WTC11 (cell line): ENCODE results near the gene TSNAXIP1. TPM values are rescaled to one million over a fixed set of nuclear protein-coding genes. Genes with fewer than 3 reads are reported as not detected.

Experiments used
- ATAC-seq: fragments of 200-7000 bp; cut with Tn5 transposase; 2 replicates; pipeline ENCODE4 v1.10.0; 2021; ENCODE audit warnings: mild to moderate bottlenecking, moderate library complexity
- CTCF ChIA-PET: fragments of 300-600 bp; sonication (Branson Sonifier 250); formaldehyde crosslinking; loops from one replicate; lab custom pipeline; 2021; ENCODE audit warnings: antibody characterized with exemption; lab: Charles Lee
- POLR2A ChIA-PET: fragments of 350-600 bp; sonication (Branson Sonifier 250); formaldehyde crosslinking; loops from one replicate; lab custom pipeline; 2021; ENCODE audit warnings: antibody characterized with exemption; lab: Charles Lee
- DNase-seq: peaks from one replicate; pipeline ENCODE4 v3.0.0; 2021; ENCODE audit warnings: low spot score
- H3K27ac Mint-ChIP-seq: 2 replicates; pipeline ENCODE4 v1.8.0; 2021; ENCODE audit warnings: mixed read lengths
- H3K27me3 Mint-ChIP-seq: 2 replicates; pipeline ENCODE4 v1.8.0; 2021; ENCODE audit warnings: low read depth, mild to moderate bottlenecking, moderate library complexity, mixed read lengths
- H3K36me3 Mint-ChIP-seq: 2 replicates; pipeline ENCODE4 v1.8.0; 2021; ENCODE audit warnings: mixed read lengths
- H3K4me1 Mint-ChIP-seq: 2 replicates; pipeline ENCODE4 v1.8.0; 2022; ENCODE audit warnings: mixed read lengths
- H3K4me3 Mint-ChIP-seq: 2 replicates; pipeline ENCODE4 v1.8.0; 2021; ENCODE audit warnings: mild to moderate bottlenecking, moderate library complexity, mixed read lengths
- H3K9me3 Mint-ChIP-seq: 2 replicates; pipeline ENCODE4 v1.8.0; 2021; ENCODE audit warnings: mixed read lengths
- AFF4 ChIP-seq: sonication (generic); formaldehyde crosslinking; IDR thresholded peaks from 2 replicates; pipeline ENCODE4 v1.8.1; 2023; ENCODE audit warnings: mild to moderate bottlenecking, missing genetic modification reagents, borderline replicate concordance
- ATF2 ChIP-seq: sonication (generic); formaldehyde crosslinking; IDR thresholded peaks from 2 replicates; pipeline ENCODE4 v1.8.1; 2022; ENCODE audit warnings: low read depth, missing genetic modification reagents, borderline replicate concordance
- CDX4 ChIP-seq: fragments of 250-450 bp; sonication (Bioruptor Pico); IDR thresholded peaks from 2 replicates; pipeline ENCODE4 v1.9.0; 2021; ENCODE audit warnings: moderate library complexity, mild to moderate bottlenecking, inconsistent platforms, borderline replicate concordance
- FOXJ3 ChIP-seq: sonication (generic); formaldehyde crosslinking; IDR thresholded peaks from 2 replicates; pipeline ENCODE4 v1.9.0; 2021; ENCODE audit warnings: missing genetic modification reagents, mild to moderate bottlenecking, borderline replicate concordance
- FOXP4 ChIP-seq: sonication (generic); formaldehyde crosslinking; IDR thresholded peaks from 2 replicates; pipeline ENCODE4 v1.8.0; 2022; ENCODE audit warnings: mild to moderate bottlenecking, missing genetic modification reagents
- GRHL2 ChIP-seq: fragments of 250-450 bp; sonication (Bioruptor Pico); IDR thresholded peaks from 2 replicates; pipeline ENCODE4 v1.8.0; 2022; ENCODE audit warnings: mild to moderate bottlenecking, moderate library complexity; ENCODE audit not compliant: insufficient replicate concordance, severe bottlenecking
- GTF2I ChIP-seq: fragments of 250-450 bp; sonication (Bioruptor Pico); conservative IDR thresholded peaks from 2 replicates; pipeline ENCODE4 v1.4.0; 2021; ENCODE audit warnings: mild to moderate bottlenecking
- NFE2L1 ChIP-seq: sonication (generic); formaldehyde crosslinking; IDR thresholded peaks from 2 replicates; pipeline ENCODE4 v1.8.1; 2023; ENCODE audit warnings: missing genetic modification reagents
- NR1H2 ChIP-seq: sonication (generic); formaldehyde crosslinking; IDR thresholded peaks from 2 replicates; pipeline ENCODE4 v1.9.0; 2021; ENCODE audit warnings: mild to moderate bottlenecking, moderate library complexity, missing genetic modification reagents
- OVOL2 ChIP-seq: fragments of 250-450 bp; sonication (Bioruptor Pico); IDR thresholded peaks from 2 replicates; pipeline ENCODE4 v1.9.0; 2021; ENCODE audit warnings: mild to moderate bottlenecking, borderline replicate concordance
- PREB ChIP-seq: sonication (generic); formaldehyde crosslinking; IDR thresholded peaks from 2 replicates; pipeline ENCODE4 v1.8.1; 2022; ENCODE audit warnings: mild to moderate bottlenecking, missing genetic modification reagents, moderate library complexity, borderline replicate concordance
- PRRX2 ChIP-seq: fragments of 250-450 bp; sonication (Bioruptor Pico); IDR thresholded peaks from 2 replicates; pipeline ENCODE4 v1.8.0; 2021; ENCODE audit warnings: mild to moderate bottlenecking
- SP1 ChIP-seq: sonication (generic); formaldehyde crosslinking; conservative IDR thresholded peaks from 2 replicates; pipeline ENCODE4 v1.8.1; 2022; ENCODE audit warnings: missing genetic modification reagents
- TP53 ChIP-seq: sonication (generic); formaldehyde crosslinking; IDR thresholded peaks from 2 replicates; pipeline ENCODE4 v1.8.1; 2023; ENCODE audit warnings: mild to moderate bottlenecking, missing genetic modification reagents
- ZBTB21 ChIP-seq: sonication (generic); formaldehyde crosslinking; IDR thresholded peaks from 2 replicates; pipeline ENCODE4 v1.8.1; 2023; ENCODE audit warnings: mild to moderate bottlenecking, missing genetic modification reagents, borderline replicate concordance
- ZMAT4 ChIP-seq: fragments of 250-450 bp; sonication (Bioruptor Pico); IDR thresholded peaks from 2 replicates; pipeline ENCODE4 v1.9.0; 2021; ENCODE audit warnings: mild to moderate bottlenecking
- ZNF138 ChIP-seq: sonication (generic); formaldehyde crosslinking; conservative IDR thresholded peaks from 2 replicates; pipeline ENCODE4 v1.8.1; 2022; ENCODE audit warnings: mild to moderate bottlenecking, moderate library complexity, missing genetic modification reagents
- ZNF281 ChIP-seq: sonication (generic); formaldehyde crosslinking; IDR thresholded peaks from 2 replicates; pipeline ENCODE4 v1.8.0; 2023; ENCODE audit warnings: mild to moderate bottlenecking, missing genetic modification reagents
- ZNF317 ChIP-seq: sonication (generic); formaldehyde crosslinking; IDR thresholded peaks from 2 replicates; pipeline ENCODE4 v1.8.1; 2023; ENCODE audit warnings: low read depth, mild to moderate bottlenecking, moderate library complexity, missing genetic modification reagents, borderline replicate concordance
- total RNA-seq: library from RNA; stranded (reverse); gene quantifications from 3 replicates; pipeline ENCODE4 v1.2.3, GENCODE V29; 2021

Gene TSNAXIP1
- total RNA-seq, 1 experiment from 2014 or later = 0.48 TPM

GRCh38 chr16:67764158-67764667 lies 42.5 kb upstream of the TSNAXIP1 start:
- no peaks in the 10 kb centered on the region for H3K36me3 Mint-ChIP-seq
- no peaks in the 10 kb centered on the region for H3K9me3 Mint-ChIP-seq
- H3K27ac Mint-ChIP-seq = no peak overlapping the region
- ChIA-PET CTCF (no interaction called here), POLR2A (no interaction called here)
- DNase-seq (no peak), ATAC-seq (no peak)
- H3K4me3 Mint-ChIP-seq = no peak overlapping the region
- H3K27me3 Mint-ChIP-seq = no peaks in the 10 kb centered on the region
- TF ChIP-seq PREB (CRISPR knock-in tag) = no peak
- H3K4me1 Mint-ChIP-seq = no peaks in the 10 kb centered on the region

GRCh38 chr16:67766291-67766690 lies 40.4 kb upstream of the TSNAXIP1 start:
- ATAC-seq (no peak), DNase-seq (no peak)
- Mint-ChIP-seq H3K4me1 (no peaks in the 10 kb centered on the region), H3K27ac (no peak overlapping the region), H3K4me3 (no peak overlapping the region), H3K9me3 (no peaks in the 10 kb centered on the region), H3K27me3 (no peaks in the 10 kb centered on the region), H3K36me3 (peaks cover 2% of the 10 kb centered on the region; the same call in 1 of the 2 replicates)
- TF ChIP-seq PRRX2 (no peak), CDX4 (CRISPR knock-in tag) (no peak), ZNF138 (CRISPR knock-in tag) (no peak), OVOL2 (CRISPR knock-in tag) (no peak), GRHL2 (no peak), ZMAT4 (CRISPR knock-in tag) (no peak), ZNF281 (no peak), ZBTB21 (CRISPR knock-in tag) (no peak)
- ChIA-PET POLR2A (no interaction called here), CTCF (interaction anchor here (2.7 kb wide), 1 partner anchor 50 kb away, joined by 11 read pairs; no protein-coding TSS in a partner anchor)

GRCh38 chr16:67767953-67768352 lies 38.7 kb upstream of the TSNAXIP1 start:
- no peak overlapping the region for H3K27ac Mint-ChIP-seq
- ATAC-seq = no peak
- no peaks in the 10 kb centered on the region for H3K27me3 Mint-ChIP-seq
- H3K4me3 Mint-ChIP-seq = no peak overlapping the region
- H3K9me3 Mint-ChIP-seq = no peaks in the 10 kb centered on the region
- no peaks in the 10 kb centered on the region for H3K4me1 Mint-ChIP-seq
- no peak for DNase-seq
- ChIA-PET CTCF (interaction anchor here (2.7 kb wide), 1 partner anchor 49 kb away, joined by 11 read pairs; no protein-coding TSS in a partner anchor), POLR2A (no interaction called here)
- H3K36me3 Mint-ChIP-seq = peaks cover 10% of the 10 kb centered on the region
- TF ChIP-seq FOXP4 (CRISPR knock-in tag) (no peak), ATF2 (CRISPR knock-in tag) (no peak), AFF4 (no peak), TP53 (CRISPR knock-in tag) (no peak), GTF2I (CRISPR knock-in tag) (no peak), NR1H2 (CRISPR knock-in tag) (no peak), ZBTB21 (CRISPR knock-in tag) (no peak), NFE2L1 (CRISPR knock-in tag) (no peak), FOXJ3 (CRISPR knock-in tag) (no peak), ZNF317 (CRISPR knock-in tag) (no peak), SP1 (CRISPR knock-in tag) (no peak)
